HFFc6 (cell line): ENCODE results near the gene MTHFSD. TPM values are rescaled to one million over a fixed set of nuclear protein-coding genes. Genes with fewer than 3 reads are reported as not detected.

Experiments used
- DNase-seq: peaks from one replicate; pipeline ENCODE4 v3.0.0-alpha.2; 2018
- H3K27ac Mint-ChIP-seq: 2 replicates; pipeline ENCODE4 v1.8.0; 2020; ENCODE audit warnings: mild to moderate bottlenecking, mixed read lengths
- H3K27me3 Mint-ChIP-seq: 2 replicates; pipeline ENCODE4 v1.8.0; 2021; ENCODE audit warnings: mild to moderate bottlenecking, moderate library complexity, mixed read lengths; ENCODE audit not compliant: insufficient read depth
- H3K36me3 Mint-ChIP-seq: 2 replicates; pipeline ENCODE4 v1.8.0; 2021; ENCODE audit warnings: low read depth, mixed read lengths
- H3K4me1 Mint-ChIP-seq: 2 replicates; pipeline ENCODE4 v1.8.0; 2020; ENCODE audit warnings: low read depth, mixed read lengths
- H3K4me3 Mint-ChIP-seq: 2 replicates; pipeline ENCODE4 v1.8.0; 2020; ENCODE audit warnings: mild to moderate bottlenecking, moderate library complexity, mixed read lengths
- H3K9me3 Mint-ChIP-seq: 2 replicates; pipeline ENCODE4 v1.8.0; 2020; ENCODE audit warnings: mild to moderate bottlenecking, mixed read lengths
- CTCF ChIP-seq: fragments of 200-600 bp; sonication (generic); IDR thresholded peaks from 2 replicates; pipeline ENCODE4 v1.5.0; 2021; ENCODE audit warnings: antibody characterized with exemption, mild to moderate bottlenecking
- total RNA-seq, 6 experiments: library from RNA; stranded (reverse); fragmentation: NEBNext Ultra II Directional; extraction: Animal tissue kit (Norgen Biotek cat#: 25700); gene quantifications; 2 replicates in 1 of 6; 3 replicates in 5 of 6; pipeline ENCODE4 v1.2.3, GENCODE V29; 2021

MTHFSD gene
- total RNA-seq, 6 experiments from 2014 or later: 16.8 to 18.6 (median 17.0) TPM

- no peak for DNase-seq
- no peaks in the 10 kb centered on the region for H3K9me3 Mint-ChIP-seq
- no peaks in the 10 kb centered on the region for H3K36me3 Mint-ChIP-seq
- H3K4me3 Mint-ChIP-seq: no peak overlapping the region
- H3K4me1 Mint-ChIP-seq: peaks cover 6% of the 10 kb centered on the region
- peaks cover 65% of the 10 kb centered on the region for H3K27me3 Mint-ChIP-seq
- no peak for TF ChIP-seq CTCF
- no peak overlapping the region for H3K27ac Mint-ChIP-seq
Observed at GRCh38 chr16:86498671-86499439, 56.2 kb downstream of the MTHFSD start.

- H3K36me3 Mint-ChIP-seq: no peaks in the 10 kb centered on the region
- H3K4me1 Mint-ChIP-seq: peaks cover 6% of the 10 kb centered on the region
- peak; percentile 37 for TF ChIP-seq CTCF
- peaks cover 65% of the 10 kb centered on the region for H3K27me3 Mint-ChIP-seq
- DNase-seq: no peak
- H3K27ac Mint-ChIP-seq: no peak overlapping the region
- H3K4me3 Mint-ChIP-seq: no peak overlapping the region
- H3K9me3 Mint-ChIP-seq: no peaks in the 10 kb centered on the region
Observed at GRCh38 chr16:86498155-86498670, 56.8 kb downstream of the MTHFSD start.

- Mint-ChIP-seq H3K27ac (no peak overlapping the region), H3K4me1 (peaks cover 6% of the 10 kb centered on the region), H3K27me3 (peaks cover 63% of the 10 kb centered on the region), H3K4me3 (no peak overlapping the region), H3K36me3 (no peaks in the 10 kb centered on the region), H3K9me3 (no peaks in the 10 kb centered on the region)
- DNase-seq: no peak
- TF ChIP-seq CTCF: no peak
Observed at GRCh38 chr16:86497551-86498021, 57.4 kb downstream of the MTHFSD start.

GRCh38 chr16:86496929-86497461, 58.0 kb downstream of the MTHFSD start:
- no peak for TF ChIP-seq CTCF
- Mint-ChIP-seq H3K27ac (no peak overlapping the region), H3K4me3 (no peak overlapping the region), H3K4me1 (peaks cover 6% of the 10 kb centered on the region), H3K9me3 (no peaks in the 10 kb centered on the region), H3K27me3 (peaks cover 69% of the 10 kb centered on the region), H3K36me3 (no peaks in the 10 kb centered on the region)
- no peak for DNase-seq

GRCh38 chr16:86496262-86496928, 58.6 kb downstream of the MTHFSD start:
- H3K4me3 Mint-ChIP-seq: no peak overlapping the region
- TF ChIP-seq CTCF: no peak
- H3K27ac Mint-ChIP-seq: no peak overlapping the region
- H3K9me3 Mint-ChIP-seq: no peaks in the 10 kb centered on the region
- DNase-seq: no peak
- H3K27me3 Mint-ChIP-seq: peaks cover 65% of the 10 kb centered on the region
- peaks cover 9% of the 10 kb centered on the region for H3K4me1 Mint-ChIP-seq
- no peaks in the 10 kb centered on the region for H3K36me3 Mint-ChIP-seq
